NCI-H82 (cell line): Measurements from ENCODE around the gene PPP1R3G.
"Not testable (repeated sequence)": the region's sequence is repeated elsewhere in the genome, so short reads cannot be mapped to it uniquely, and the experiment has no call there.

Source experiments
- DNase-seq: peaks from one replicate; lab custom pipeline; 2025; lab: John Stamatoyannopoulos, UW

The PPP1R3G gene

DNA sequence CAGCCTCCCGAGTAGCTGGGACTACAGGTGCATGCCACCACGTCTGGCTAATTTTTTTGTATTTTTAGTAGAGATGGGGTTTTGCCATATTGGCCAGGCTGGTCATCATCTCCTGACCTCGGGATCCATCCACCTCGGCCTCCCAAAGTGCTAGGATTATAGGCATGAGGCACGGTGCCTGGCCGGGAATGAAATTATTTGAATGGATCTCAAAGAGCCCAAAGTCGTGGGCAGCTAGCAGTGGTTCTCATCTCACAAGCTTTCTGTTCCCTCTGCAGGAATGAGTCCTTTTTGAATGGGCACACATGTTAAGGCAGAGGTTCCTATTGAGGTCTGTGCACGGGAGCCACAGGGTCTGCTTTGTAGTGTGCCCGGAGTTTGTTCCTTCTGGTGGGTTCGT is 34.9 kb downstream of the PPP1R3G start:
- no peak for DNase-seq

- not testable (repeated sequence) for DNase-seq
These were observed 35.4 kb downstream of the PPP1R3G start for GRCh38 chr6:5120543-5120942.

DNA sequence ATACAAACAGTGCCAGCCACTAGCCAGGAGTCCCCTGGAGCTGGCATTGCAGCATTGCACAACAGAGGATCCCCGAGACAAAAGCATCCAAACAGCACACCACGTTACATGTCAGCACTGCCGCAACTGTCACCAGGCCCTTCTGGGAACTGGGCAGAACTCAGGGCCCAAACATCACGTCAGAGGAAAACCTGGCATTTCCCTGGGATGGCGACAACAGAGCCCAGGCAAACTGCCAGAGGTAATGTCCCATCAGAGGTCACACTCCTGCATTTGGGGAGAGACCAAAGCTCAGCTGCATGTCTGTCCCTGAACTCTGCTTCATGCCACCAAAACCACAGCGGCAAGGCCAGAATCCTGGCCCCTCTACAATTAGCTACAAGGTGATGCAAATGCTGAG is 36.3 kb downstream of the PPP1R3G start:
- no peak for DNase-seq

GRCh38 chr6:5121956-5122355 is 36.8 kb downstream of the PPP1R3G start:
- no peak for DNase-seq

DNA sequence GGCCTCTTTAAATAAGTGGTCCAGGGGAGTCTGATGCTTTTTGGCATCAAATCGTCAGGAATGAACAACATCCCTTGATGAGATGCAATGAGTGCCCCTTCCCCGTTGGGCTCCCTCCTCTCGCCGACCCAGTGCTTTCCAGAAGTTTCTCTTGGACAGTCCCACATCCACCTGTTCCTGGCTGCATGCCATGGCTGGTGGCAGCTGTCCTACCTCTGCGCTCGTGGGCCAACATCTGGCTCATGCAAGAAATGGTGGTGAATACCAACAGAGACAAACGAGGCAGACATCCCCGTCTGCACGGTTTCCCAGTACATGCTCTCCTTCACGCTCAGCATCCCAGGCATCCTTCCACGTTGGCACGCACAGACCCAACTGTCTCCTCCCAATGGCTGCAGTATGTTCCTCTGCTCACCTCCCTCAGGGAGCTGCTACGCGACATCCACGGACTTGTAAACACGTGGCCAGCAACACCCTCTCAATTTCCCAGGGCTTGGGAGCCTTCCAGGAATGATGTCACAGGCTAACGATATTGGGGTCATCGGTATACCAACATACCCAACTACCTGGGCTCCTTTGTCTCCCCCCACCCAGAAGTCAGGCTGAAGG is 37.5 kb downstream of the PPP1R3G start:
- DNase-seq = no peak

- no peak for DNase-seq
These were observed 38.4 kb downstream of the PPP1R3G start for GRCh38 chr6:5123296-5124143.

DNA sequence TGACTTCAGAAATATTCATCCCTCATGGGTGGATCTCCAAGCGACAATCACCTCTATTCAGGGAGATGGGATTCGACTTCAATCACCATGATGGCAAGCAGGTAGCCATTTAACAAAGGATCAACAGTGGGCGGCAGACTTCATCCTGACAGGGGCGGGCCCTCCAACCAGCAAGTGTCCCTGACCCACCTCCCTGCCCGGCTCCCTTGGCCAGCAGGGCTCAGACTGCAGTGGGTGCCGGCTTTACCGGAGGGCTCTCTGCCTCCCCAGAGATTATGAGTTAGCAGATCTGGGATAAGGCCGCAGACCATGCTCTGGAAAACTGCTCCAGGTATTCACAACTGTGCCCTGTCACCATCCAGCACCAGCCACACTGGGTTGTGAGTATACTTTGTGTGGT is 39.4 kb downstream of the PPP1R3G start:
- no peak for DNase-seq

- no peak for DNase-seq
These were observed 40.2 kb downstream of the PPP1R3G start for GRCh38 chr6:5125152-5126006.

- DNase-seq = no peak
These were observed 41.1 kb downstream of the PPP1R3G start for GRCh38 chr6:5126214-5126613.

DNA sequence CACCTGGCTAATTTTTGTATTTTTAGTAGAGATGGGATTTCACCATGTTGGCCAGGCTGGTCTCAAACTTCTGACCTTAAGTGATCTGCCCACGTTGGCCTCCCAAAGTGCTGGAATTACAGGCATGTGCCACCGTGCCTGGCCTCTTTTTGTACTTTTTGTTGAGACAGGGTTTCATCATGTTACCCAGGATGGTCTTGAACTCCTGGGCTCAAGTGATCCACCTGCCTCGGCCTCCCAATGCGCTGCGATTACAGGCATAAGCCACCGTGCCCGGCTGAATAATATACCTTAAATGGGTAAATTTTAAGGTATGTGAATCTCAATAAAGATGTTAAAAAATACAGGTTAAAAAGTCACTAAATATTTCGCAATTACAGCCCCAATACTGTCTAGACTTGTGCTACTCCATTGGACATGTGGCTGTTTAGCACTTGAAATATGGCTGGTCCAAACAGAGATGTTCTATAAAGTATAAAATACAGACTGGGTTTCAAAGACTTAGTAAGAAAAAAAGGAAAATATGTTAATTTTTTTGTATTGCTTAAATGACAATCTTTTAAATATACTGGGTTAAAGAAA is 42.1 kb downstream of the PPP1R3G start:
- DNase-seq = no peak

- DNase-seq = no peak
These were observed 43.2 kb downstream of the PPP1R3G start for GRCh38 chr6:5128351-5128750.

DNA sequence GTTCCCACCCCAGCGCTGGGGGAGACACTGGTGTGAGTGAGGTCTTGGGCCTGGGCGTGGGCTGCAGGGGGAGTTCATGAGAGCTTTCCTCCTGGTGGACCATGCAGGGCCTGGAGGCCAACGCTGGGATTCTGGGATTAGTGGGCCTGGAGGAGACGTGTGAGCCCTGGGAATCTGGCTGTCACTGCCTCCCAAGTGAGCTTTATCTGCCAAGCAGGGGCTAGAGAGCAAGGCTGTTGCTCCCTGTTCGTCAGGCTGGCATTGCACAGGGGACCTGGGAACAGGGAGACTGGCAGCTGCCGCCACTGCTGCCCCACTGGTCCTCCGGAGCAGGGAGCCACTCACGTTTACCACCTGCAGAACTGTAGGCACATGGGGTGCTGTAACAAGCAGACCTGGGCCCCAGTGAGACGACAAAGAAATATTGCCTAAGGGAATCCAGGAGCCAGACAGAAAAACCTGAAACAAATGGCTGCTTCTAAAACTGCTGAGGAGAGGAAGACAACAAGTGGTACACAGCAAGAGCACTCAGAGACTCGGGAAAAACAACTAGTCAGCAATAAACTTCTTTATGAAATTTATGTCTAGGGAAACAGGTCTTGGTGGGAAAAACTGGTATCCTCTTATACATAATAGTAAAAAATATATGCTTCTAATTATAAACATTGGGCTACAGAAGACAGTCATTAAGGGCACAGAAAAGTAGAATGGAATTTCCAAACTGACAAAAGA is 45.2 kb downstream of the PPP1R3G start:
- DNase-seq = no peak

DNA sequence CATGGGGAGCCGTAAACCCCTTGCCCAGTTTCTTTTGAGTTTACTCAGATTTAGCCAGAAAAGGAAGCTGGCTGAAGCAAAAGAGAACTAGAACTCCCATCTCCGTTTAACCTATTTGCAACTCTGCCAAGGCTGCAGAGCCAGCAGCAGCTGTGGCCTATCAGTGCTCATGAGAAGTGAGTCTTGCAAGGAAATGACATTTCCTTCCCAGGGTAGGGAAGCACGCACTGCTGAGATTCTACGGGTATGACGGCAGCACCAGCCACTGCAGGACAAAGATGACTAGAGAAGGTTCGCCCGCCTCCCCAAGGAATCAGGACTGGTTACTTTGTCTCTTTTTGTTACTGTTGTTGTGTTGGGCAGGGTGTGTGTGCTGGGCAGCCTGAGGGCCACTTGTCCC is 47.6 kb downstream of the PPP1R3G start:
- DNase-seq = no peak

GRCh38 chr6:5133943-5134342 is 48.8 kb downstream of the PPP1R3G start:
- no peak for DNase-seq

GRCh38 chr6:5135788-5136376 is 50.7 kb downstream of the PPP1R3G start:
- peak; percentile 62 for DNase-seq

GRCh38 chr6:5136851-5137250 is 51.7 kb downstream of the PPP1R3G start:
- DNase-seq = no peak
